GM18873 (cell line): Measurements from ENCODE around the gene MYMX.
A peak's percentile ranks its signal among the peaks of the same experiment; 100 is the strongest.

Experiments used
- ATAC-seq: cut with Tn5 transposase; IDR thresholded peaks from one replicate; pipeline ENCODE4 v1.9.1; 2021; ENCODE audit warnings: mild to moderate bottlenecking, moderate library complexity, moderate number of reproducible peaks; ENCODE audit not compliant: unreplicated experiment, low FRiP score

MYMX gene

GRCh38 chr6:44262467-44263353, 46.0 kb downstream of the MYMX start:
- ATAC-seq: no peak

- ATAC-seq: no peak
Observed at GRCh38 chr6:44263354-44264100, 46.8 kb downstream of the MYMX start.

GRCh38 chr6:44264154-44265006, 47.7 kb downstream of the MYMX start:
- ATAC-seq: peak; percentile 28

GRCh38 chr6:44265007-44265721, 48.4 kb downstream of the MYMX start, which contains the start of gene NFKBIE:
NFKBIE (minus strand) TSS chr6:44265551; CDS start chr6:44265346, 205 bp downstream.
- ATAC-seq: no peak

GRCh38 chr6:44265722-44266233, 49.1 kb downstream of the MYMX start:
- no peak for ATAC-seq

GRCh38 chr6:44266347-44266746, 49.6 kb downstream of the MYMX start:
- no peak for ATAC-seq

GRCh38 chr6:44267252-44267651, 50.5 kb downstream of the MYMX start:
- ATAC-seq: no peak
